Heart right ventricle (tissue), 16 donors: Measurements from ENCODE around the gene SLC6A9. TPM values are rescaled to one million over a fixed set of nuclear protein-coding genes. Genes with fewer than 3 reads are reported as not detected.

Experiments used
- ATAC-seq, 8 donors: fragments of 200-7000 bp; cut with Tn5 transposase; one replicate each; pipeline ENCODE4 v1.9.1; 2020; ENCODE audit warnings: mild to moderate bottlenecking in 8 of 8, moderate library complexity in 8 of 8, moderate number of reproducible peaks in 1 of 8
- DNase-seq, 2 donors: peaks; one replicate each; pipeline ENCODE4 v3.0.0-alpha.2; 2020
- H3K27ac ChIP-seq, 10 donors: fragments of 200-600 bp; sonication (generic) in 2 of 10; one replicate each; pipeline versions ENCODE4 v1.5.0 to v1.8.0; 2020 to 2022; ENCODE audit warnings: mild to moderate bottlenecking in 3 of 10
- H3K27me3 ChIP-seq, 7 donors: fragments of 200-600 bp; one replicate each; pipeline ENCODE4 v1.8.0; 2021 to 2022; ENCODE audit warnings: mild to moderate bottlenecking in 2 of 7
- H3K36me3 ChIP-seq, 9 donors: fragments of 200-600 bp; sonication (generic) in 1 of 9; one replicate each; pipeline versions ENCODE4 v1.5.0 to v1.8.0; 2020 to 2022; ENCODE audit warnings: mild to moderate bottlenecking in 2 of 9
- H3K4me1 ChIP-seq, 9 donors: fragments of 200-600 bp; sonication (generic) in 1 of 9; one replicate each; pipeline versions ENCODE4 v1.5.0 to v1.8.0; 2020 to 2022; ENCODE audit warnings: mild to moderate bottlenecking in 4 of 9
- H3K4me3 ChIP-seq, 10 donors: fragments of 200-600 bp; sonication (generic) in 2 of 10; one replicate each; pipeline versions ENCODE4 v1.5.0 to v1.8.0; 2020 to 2022; ENCODE audit warnings: mild to moderate bottlenecking in 7 of 10, moderate library complexity in 2 of 10
- H3K9me3 ChIP-seq, 11 donors: fragments of 200-600 bp in 10 of 11; sonication (generic) in 2 of 11; one replicate each; pipeline versions ENCODE4 v1.5.0 to v1.8.0; 2013 to 2022; ENCODE audit warnings: mild to moderate bottlenecking in 2 of 11, control low read depth in 1 of 11, moderate library complexity in 1 of 11
- WGBS, 2 donors: extraction: QIAGEN DNeasy Blood & Tissue Kit; methylation state at CpG; one replicate each; pipeline ENCODE4 v1.1.7; 2013; ENCODE audit warnings: inconsistent platforms in 1 of 2; 5-methylcytosine and 5-hydroxymethylcytosine counted together
- intact Hi-C, 10 donors: fragments of 100-400 bp; cut with DNase I; formaldehyde crosslinking; loops; one replicate each; pipeline versions ENCODE4 v1.11.1 to v1.14.2; 2022
- polyA plus RNA-seq, 2 donors: library from polyadenylated mRNA; stranded (reverse); fragments of 200-250 nt; gene quantifications; one replicate each; pipeline ENCODE4 v1.2.3, GENCODE V29; 2013
- total RNA-seq, 10 donors: library from RNA; stranded (reverse); fragmentation: NEBNext Ultra II Directional in 3 of 10; extraction: Animal tissue kit (Norgen Biotek cat#: 25700) in 3 of 10; gene quantifications; one replicate each; pipeline versions ENCODE4 v1.2.1 to v1.2.4, GENCODE V29; 2021 to 2023
- TF ChIP-seq, protein P1 (sequence below), 9 donors: fragments of 200-600 bp; sonication (generic) in 2 of 9; IDR thresholded peaks; one replicate each; pipeline versions ENCODE4 v1.5.0 to v1.8.0; 2021 to 2022; ENCODE audit warnings: antibody characterized with exemption in 9 of 9, mild to moderate bottlenecking in 5 of 9, moderate library complexity in 1 of 9
- donor health status: Arrhythmogenic right ventricular cardiomyopathy.
- donor health status: ischemic (EF 13 %, LVEDD 7.1; RV severe dilation, severe dysfunction).
- donor health status: healthy with polysubstance abuse.
- donor health status: DM: no; HTN: yes; CAD: no.
- donor health status: DM: no; HTN: no; CAD: no.
- donor health status: ischemic (EF 25% LVEDD 6.9; RV normal size, moderate dysfunction).
- donor health status: ischemic (EF 25% LVEDD 5.7; RV mildly dilated, moderate dysfunction).
- donor health status: healthy.
- donor health status: DM: yes; HTN: yes; CAD: no.
- donor health status: Ischemic cardiomyopathy.
- donor health status: ischemic (EF 35%, LVEDD 5.7; RV mildly dilated, moderate dysfunction).
- donor health status: nonischemic (EF 11% LVEDD 7.7; RV severe dilation, severe dysfunction).
- donor health status: DM: yes; HTN: yes; CAD: no.
- donor health status: PGD.
- donor health status: ischemic (EF 29% LVEDD 5.4; RV normal size, mild dysfunction).
- donor health status: nonischemic (EF 23%, LVEDD 6.1; RV moderate dilation, normal function).

SLC6A9 gene
- total and polyA plus RNA-seq, 12 donors = 0.32 to 1.7 (median 0.96) TPM

DNA sequence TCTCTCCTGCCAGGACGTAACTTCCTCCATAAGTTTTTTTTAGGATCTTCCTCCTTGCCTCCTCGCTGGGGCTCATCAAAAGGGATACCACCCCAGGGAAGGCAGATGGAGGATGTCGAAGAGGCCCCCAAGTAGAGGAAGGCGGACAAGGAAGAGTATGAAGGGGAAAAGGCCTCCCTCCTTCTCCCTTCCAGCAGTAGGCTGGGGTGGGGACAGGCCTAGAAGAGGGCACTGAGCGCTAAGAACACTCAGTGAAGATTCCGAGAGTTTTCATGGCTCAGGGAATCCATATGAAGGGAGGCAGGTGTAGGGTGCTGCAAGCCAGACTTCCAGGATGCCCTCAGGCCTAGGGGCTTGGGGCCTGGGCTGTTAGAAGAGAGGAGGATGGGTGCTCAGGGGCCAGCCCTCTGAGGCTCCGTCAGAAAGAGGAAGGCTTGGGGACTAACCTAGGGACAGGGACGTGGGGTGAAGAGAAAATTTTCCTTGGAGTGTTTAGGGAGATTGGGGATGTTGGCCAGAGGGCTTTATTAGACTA is 1.8 kb upstream of the SLC6A9 start:
- H3K9me3 ChIP-seq = no peaks in the 10 kb centered on the region
- TF ChIP-seq, protein P1, sequence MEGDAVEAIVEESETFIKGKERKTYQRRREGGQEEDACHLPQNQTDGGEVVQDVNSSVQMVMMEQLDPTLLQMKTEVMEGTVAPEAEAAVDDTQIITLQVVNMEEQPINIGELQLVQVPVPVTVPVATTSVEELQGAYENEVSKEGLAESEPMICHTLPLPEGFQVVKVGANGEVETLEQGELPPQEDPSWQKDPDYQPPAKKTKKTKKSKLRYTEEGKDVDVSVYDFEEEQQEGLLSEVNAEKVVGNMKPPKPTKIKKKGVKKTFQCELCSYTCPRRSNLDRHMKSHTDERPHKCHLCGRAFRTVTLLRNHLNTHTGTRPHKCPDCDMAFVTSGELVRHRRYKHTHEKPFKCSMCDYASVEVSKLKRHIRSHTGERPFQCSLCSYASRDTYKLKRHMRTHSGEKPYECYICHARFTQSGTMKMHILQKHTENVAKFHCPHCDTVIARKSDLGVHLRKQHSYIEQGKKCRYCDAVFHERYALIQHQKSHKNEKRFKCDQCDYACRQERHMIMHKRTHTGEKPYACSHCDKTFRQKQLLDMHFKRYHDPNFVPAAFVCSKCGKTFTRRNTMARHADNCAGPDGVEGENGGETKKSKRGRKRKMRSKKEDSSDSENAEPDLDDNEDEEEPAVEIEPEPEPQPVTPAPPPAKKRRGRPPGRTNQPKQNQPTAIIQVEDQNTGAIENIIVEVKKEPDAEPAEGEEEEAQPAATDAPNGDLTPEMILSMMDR (IDR thresholded peaks at IDR 0.05) = no peak
- peaks cover 12 to 60% (median 40%) of the 10 kb centered on the region in 9 donors for H3K4me1 ChIP-seq
- H3K27ac ChIP-seq = peak overlapping the region in 2 of 10 donors; percentile 1 to 26
- WGBS, 2 donors = 87 to 88% methylated on average over 8 of the region's 8 CpGs
- H3K4me3 ChIP-seq = no peak overlapping the region
- DNase-seq (no peak), ATAC-seq (no peak)
- peaks cover 0 to 11% (median 0%) of the 10 kb centered on the region in 7 donors for H3K27me3 ChIP-seq
- no peaks in the 10 kb centered on the region for H3K36me3 ChIP-seq
- intact Hi-C loops = loop anchor here in 3 of 10 donors (5.0 to 10.0 kb wide), 3 partner anchors 261 to 271 kb away; no protein-coding TSS in a partner anchor

DNA sequence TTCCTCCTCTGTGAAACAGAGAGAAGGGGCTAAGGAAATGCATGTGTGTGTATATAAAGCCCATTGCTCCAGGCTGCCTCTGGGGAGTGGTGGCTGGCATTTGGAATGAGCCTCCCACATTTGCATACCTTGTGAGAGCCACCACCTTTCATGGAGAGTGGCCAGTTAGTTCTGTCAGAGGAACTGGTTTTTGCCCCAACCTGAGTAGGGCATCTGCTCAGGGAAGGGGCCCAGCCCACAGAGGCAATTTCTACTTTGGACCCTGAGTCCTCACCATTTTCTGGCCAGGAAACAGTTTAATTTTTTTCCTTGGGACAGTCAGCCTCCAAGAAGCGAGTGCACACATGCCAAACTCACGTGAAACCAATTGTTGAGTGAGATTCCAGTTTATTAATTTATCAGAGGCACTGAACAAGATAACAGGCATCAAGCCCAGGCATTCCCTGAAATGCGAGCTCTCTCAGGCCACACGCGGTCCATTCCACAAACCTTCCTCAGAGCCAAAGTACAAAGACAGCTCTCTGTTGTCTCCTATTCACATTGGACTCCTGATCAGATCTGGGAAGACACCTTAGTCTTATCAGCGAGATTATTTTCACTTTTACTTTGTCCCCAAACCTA is 1.0 kb upstream of the SLC6A9 start:
- H3K36me3 ChIP-seq = no peaks in the 10 kb centered on the region
- no peak for ATAC-seq
- H3K27me3 ChIP-seq = peaks cover 0 to 11% (median 0%) of the 10 kb centered on the region in 7 donors
- intact Hi-C loops = loop anchor here in 3 of 10 donors (5.0 to 10.0 kb wide), 3 partner anchors 260 to 270 kb away; no protein-coding TSS in a partner anchor
- no peaks in the 10 kb centered on the region for H3K9me3 ChIP-seq
- TF ChIP-seq, protein P1 (IDR thresholded peaks at IDR 0.05) = no peak
- peaks cover 12 to 60% (median 40%) of the 10 kb centered on the region in 9 donors for H3K4me1 ChIP-seq
- H3K4me3 ChIP-seq = no peak overlapping the region
- no peak for DNase-seq
- H3K27ac ChIP-seq = peak overlapping the region in 2 of 10 donors; percentile 19 to 87
- 58 to 65% methylated on average over 6 of the region's 6 CpGs for WGBS, 2 donors

DNA sequence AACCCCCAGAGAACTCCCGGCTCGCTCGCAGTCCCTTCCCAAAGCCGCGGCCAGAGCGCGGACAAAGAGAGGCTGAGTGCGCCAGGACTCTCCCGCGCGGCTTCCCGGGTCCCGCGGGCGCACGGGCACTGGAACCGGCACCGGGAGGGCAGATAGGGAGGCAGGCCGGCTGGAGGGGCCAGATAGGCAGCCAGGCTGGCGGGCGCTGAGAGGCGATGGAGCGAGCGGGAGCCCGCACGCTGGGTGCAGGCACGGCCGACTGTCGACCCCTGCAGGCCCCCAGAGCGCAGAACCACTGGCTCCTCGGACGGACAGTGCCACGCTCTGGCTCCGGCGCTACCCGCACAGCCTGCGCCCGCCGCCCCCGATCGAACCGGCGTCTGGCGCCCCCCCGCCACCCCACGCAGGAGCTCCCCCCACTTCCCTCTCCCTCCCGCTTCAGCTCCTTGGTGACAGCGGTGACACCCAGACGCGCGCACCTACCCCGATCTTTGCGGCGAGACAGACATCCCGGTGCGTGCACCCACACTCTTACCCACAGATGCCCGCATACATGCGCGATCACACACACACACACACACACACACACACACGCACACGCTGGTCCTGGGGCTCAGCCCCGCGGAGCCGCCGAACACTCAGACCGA is 534 bp downstream of the SLC6A9 start:
- peak; percentile 34 to 61 (median 48) for ATAC-seq

More for the DNA sequence above, 534 bp downstream of the SLC6A9 start:
- Histone ChIP-seq H3K27me3 (peaks cover 0 to 11% (median 0%) of the 10 kb centered on the region in 7 donors), H3K36me3 (no peaks in the 10 kb centered on the region), H3K27ac (peak overlapping the region in 9 of 10 donors; percentile 65 to 89 (median 83)), H3K4me1 (peaks cover 9 to 46% (median 28%) of the 10 kb centered on the region in 9 donors), H3K9me3 (no peaks in the 10 kb centered on the region), H3K4me3 (peak overlapping the region; percentile 68 to 97 (median 82))
- TF ChIP-seq, protein P1 (IDR thresholded peaks at IDR 0.05) = peak in 5 of 9 donors; percentile 22 to 51 (median 40)
- intact Hi-C loops = loop anchor here in 4 of 10 donors (2.0 to 10.0 kb wide), 4 partner anchors 26 to 268 kb away; no protein-coding TSS in a partner anchor
- peak in 1 of 2 donors; percentile 54 for DNase-seq
- WGBS, 2 donors = 0% methylated on average over 49 to 66 of the region's 66 CpGs
